RWPE1 (cell line): Measurements from ENCODE around the gene GLOD4.
"Not testable (repeated sequence)": the region's sequence is repeated elsewhere in the genome, so short reads cannot be mapped to it uniquely, and the experiment has no call there.

ENCODE experiments used
- CTCF ChIA-PET: fragments of 350-600 bp; sonication (Branson Sonifier 250); formaldehyde crosslinking; extraction: SDS; loops from one replicate; lab custom pipeline; 2021; lab: Yijun Ruan, JAX
- POLR2A ChIA-PET: fragments of 400-600 bp; formaldehyde crosslinking; extraction: SDS; loops from one replicate; lab custom pipeline; 2020; ENCODE audit warnings: antibody characterized with exemption; ENCODE audit not compliant: low non-redundant PET; lab: Yijun Ruan, JAX
- DNase-seq: peaks from one replicate; pipeline ENCODE4 v3.0.0; 2012; ENCODE audit warnings: low spot score
- H3K27ac ChIP-seq: fragments of 450-650 bp; 2 replicates; pipeline ENCODE4 v1.5.1; 2017
- CTCF ChIP-seq: fragments of 450-650 bp; conservative IDR thresholded peaks from 2 replicates; pipeline ENCODE4 v1.5.1; 2017; ENCODE audit warnings: low read depth, mild to moderate bottlenecking

The GLOD4 gene

GRCh38 chr17:760371-760770 lies 21.7 kb downstream of the GLOD4 start:
- no peak for DNase-seq
- ChIA-PET POLR2A (no interaction called here), CTCF (no interaction called here)
- H3K27ac ChIP-seq = no peak overlapping the region
- TF ChIP-seq CTCF = no peak

DNA sequence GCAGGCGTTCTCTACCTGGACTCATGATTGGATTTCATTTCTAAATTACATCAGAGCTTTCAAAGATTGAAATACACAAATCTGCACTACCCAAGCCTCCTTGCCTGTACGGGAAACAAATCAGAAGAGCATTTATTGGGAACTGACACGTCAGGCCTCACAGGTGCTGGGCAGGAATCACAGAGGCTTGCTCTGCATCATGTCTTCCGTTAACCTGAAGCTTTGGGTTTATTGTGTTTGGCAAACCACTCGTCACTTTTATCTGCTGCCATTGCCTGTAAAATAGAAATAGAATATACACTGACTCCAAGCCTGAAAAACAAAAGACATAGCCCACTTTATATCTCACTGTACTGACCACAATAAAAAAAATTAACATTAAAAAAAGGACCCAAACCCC lies 22.1 kb downstream of the GLOD4 start:
- TF ChIP-seq CTCF = no peak
- DNase-seq = no peak
- POLR2A ChIA-PET = no interaction called here
- CTCF ChIA-PET = interaction anchor here (0.6 kb wide), 1 partner anchor 1623 kb away, joined by 3 read pairs; no protein-coding TSS in a partner anchor
- H3K27ac ChIP-seq = no peak overlapping the region

DNA sequence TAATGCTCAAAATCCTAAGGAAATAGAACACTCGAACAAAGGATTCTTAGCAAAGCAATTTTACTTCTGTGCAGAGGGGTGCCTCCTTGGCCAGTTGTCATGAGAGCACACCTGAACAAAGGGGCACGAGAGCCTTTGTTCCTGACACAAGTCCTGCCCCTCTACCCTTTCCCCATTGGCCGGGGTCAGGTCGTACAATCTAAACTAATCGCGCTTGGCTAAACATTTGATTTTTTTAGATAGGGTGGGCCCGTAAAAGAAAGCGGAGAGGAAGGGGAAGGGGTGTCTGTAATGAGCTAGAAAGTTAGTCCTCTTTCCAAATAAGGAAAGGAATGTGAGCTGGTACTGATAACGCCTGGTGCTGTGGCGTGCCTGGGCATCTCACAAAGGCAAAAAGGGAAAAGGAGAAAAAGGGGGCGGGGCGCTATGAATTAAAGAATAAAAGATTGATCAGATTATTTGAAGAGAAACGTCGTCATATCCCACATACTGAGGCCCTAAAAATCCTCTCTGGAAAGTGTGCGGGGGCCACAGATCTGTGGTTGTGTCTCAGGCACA lies 26.0 kb downstream of the GLOD4 start:
- POLR2A ChIA-PET, H3K27ac ChIP-seq, CTCF ChIA-PET, DNase-seq: not testable (repeated sequence)

DNA sequence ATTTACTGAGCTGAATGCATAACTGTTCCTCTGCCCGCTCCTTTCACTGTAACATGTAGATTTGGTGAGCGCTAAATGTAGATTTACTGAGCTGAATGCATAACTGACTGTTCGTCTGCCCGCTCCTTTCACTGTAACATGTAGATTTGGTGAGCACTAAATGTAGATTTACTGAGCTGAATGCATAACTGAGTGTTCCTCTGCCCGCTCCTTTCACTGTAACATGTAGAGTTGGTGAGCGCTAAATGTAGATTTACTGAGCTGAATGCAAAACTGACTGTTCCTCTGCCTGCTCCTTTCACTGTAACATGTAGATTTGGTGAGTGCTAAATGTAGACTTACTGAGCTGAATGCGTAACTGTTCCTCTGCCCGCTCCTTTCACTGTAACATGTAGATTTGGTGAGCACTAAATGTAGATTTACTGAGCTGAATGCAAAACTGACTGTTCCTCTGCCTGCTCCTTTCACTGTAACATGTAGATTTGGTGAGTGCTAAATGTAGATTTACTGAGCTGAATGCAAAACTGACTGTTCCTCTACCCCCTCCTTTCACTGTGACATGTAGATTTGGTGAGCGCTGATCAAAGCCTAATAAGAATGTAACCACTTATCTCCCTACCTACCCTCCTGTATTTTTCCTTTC lies 26.6 kb downstream of the GLOD4 start:
- DNase-seq, POLR2A ChIA-PET, H3K27ac ChIP-seq: not testable (repeated sequence)
- CTCF ChIA-PET = interaction anchor here (0.6 kb wide), 1 partner anchor 343 kb away, joined by 3 read pairs; no protein-coding TSS in a partner anchor

- POLR2A ChIA-PET = no interaction called here
- no peak for TF ChIP-seq CTCF
- no peak overlapping the region; the same call in 1 of the 2 replicates for H3K27ac ChIP-seq
- CTCF ChIA-PET = interaction anchor here (1.1 kb wide), 1 partner anchor 10 kb away, joined by 3 read pairs; no protein-coding TSS in a partner anchor
- DNase-seq = no peak
These were observed 28.7 kb downstream of the GLOD4 start for GRCh38 chr17:753418-753817.

DNA sequence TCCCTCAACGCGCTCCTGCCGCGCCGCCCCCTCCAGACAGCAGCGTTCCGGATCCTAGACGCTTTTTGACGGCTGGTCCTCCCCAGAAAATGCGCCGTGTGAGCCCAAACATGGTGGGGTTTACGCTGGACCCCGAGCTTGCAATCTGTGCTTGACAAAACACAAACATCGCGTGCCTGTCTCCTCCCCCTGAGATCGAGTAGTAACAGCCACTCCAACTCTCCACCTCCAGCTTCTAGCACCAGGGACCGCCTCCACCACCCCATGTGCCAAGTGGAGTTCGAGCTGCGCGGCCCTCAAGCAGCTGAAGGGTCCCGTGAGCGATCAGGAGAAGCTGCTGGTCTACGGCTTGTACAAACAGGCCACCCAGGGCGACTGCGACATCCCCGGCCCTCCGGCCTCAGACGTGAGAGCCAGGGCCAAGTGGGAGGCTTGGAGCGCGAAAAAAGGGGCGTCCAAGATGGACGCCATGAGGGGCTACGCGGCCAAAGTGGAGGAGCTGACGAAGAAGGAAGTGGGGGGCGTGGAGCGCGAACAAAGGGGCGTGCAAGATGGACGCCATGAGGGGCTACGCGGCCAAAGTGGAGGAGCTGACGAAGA lies 29.4 kb downstream of the GLOD4 start:
- no peak for DNase-seq
- POLR2A ChIA-PET = interaction anchor here (0.6 kb wide), 2 partner anchors 36 to 177 kb away, joined by 5 to 6 read pairs; no protein-coding TSS in a partner anchor

More for the DNA sequence above, 29.4 kb downstream of the GLOD4 start:
- CTCF ChIA-PET = interaction anchor here (0.6 to 1.1 kb wide), 9 partner anchors 9 to 365 kb away, joined by 3 to 6 read pairs (median 3); partner anchors contain the start of gene TIMM22
- no peak for TF ChIP-seq CTCF
- peak overlapping the region; percentile 80 for H3K27ac ChIP-seq
